Posterior vena cava (tissue), 2 donors: ENCODE results near the gene SH3BP1. TPM values are rescaled to one million over a fixed set of nuclear protein-coding genes. Genes with fewer than 3 reads are reported as not detected.
"Not testable (repeated sequence)": the region's sequence is repeated elsewhere in the genome, so short reads cannot be mapped to it uniquely, and the experiment has no call there.

ENCODE experiments used
- DNase-seq: peaks from one replicate; pipeline ENCODE4 v3.0.0-alpha.2; 2020; ENCODE audit warnings: low spot score
- intact Hi-C, 2 donors: fragments of 100-400 bp; cut with DNase I; formaldehyde crosslinking; loops; one replicate each; pipeline versions ENCODE4 v1.14.1 to v1.14.2; 2022 to 2023
- total RNA-seq, 2 donors: library from RNA; stranded (reverse); fragmentation: NEBNext Ultra II Directional; extraction: Animal tissue kit (Norgen Biotek cat#: 25700); gene quantifications; one replicate each; pipeline ENCODE4 v1.2.1, GENCODE V29; 2021
- donor health status: DM: yes; HTN: yes; CAD: no.
- donor health status: DM: yes; HTN: yes; CAD: no.

SH3BP1 gene
- total RNA-seq, 2 donors from 2014 or later: 7.2 to 7.4 TPM

GRCh38 chr22:37647317-37647716 is 7.8 kb downstream of the SH3BP1 start:
- DNase-seq: no peak
- intact Hi-C loops: no loop called here

GRCh38 chr22:37647928-37648327 is 8.5 kb downstream of the SH3BP1 start:
- intact Hi-C loops: no loop called here
- no peak for DNase-seq

- DNase-seq: no peak
- intact Hi-C loops: loop anchor here in 1 of 2 donors (10.0 kb wide), 1 partner anchor 214 kb away; no protein-coding TSS in a partner anchor
Observed at GRCh38 chr22:37650463-37651136, 11.1 kb downstream of the SH3BP1 start.

- intact Hi-C loops: loop anchor here in 1 of 2 donors (10.0 kb wide), 1 partner anchor 210 kb away; no protein-coding TSS in a partner anchor
- DNase-seq: no peak
Observed at GRCh38 chr22:37654563-37655251, 15.2 kb downstream of the SH3BP1 start.

GRCh38 chr22:37655252-37655563 is 15.7 kb downstream of the SH3BP1 start:
- intact Hi-C loops: loop anchor here in 1 of 2 donors (10.0 kb wide), 1 partner anchor 210 kb away; no protein-coding TSS in a partner anchor
- no peak for DNase-seq

- intact Hi-C loops: loop anchor here in 1 of 2 donors (10.0 kb wide), 1 partner anchor 208 kb away; no protein-coding TSS in a partner anchor
- not testable (repeated sequence) for DNase-seq
Observed at GRCh38 chr22:37656583-37656982, 17.1 kb downstream of the SH3BP1 start.

- DNase-seq: no peak
- intact Hi-C loops: loop anchor here in 1 of 2 donors (10.0 kb wide), 1 partner anchor 207 kb away; no protein-coding TSS in a partner anchor
Observed at GRCh38 chr22:37657590-37658132, 18.2 kb downstream of the SH3BP1 start.

GRCh38 chr22:37658133-37659065 is 18.9 kb downstream of the SH3BP1 start, which contains the start of gene PDXP:
Gene PDXP, plus strand, starts transcription at chr22:37658723. Its CDS starts 60 bp downstream, at chr22:37658783.
- DNase-seq: peak; percentile 100
- intact Hi-C loops: loop anchor here in 1 of 2 donors (10.0 kb wide), 1 partner anchor 206 kb away; no protein-coding TSS in a partner anchor

- no peak for DNase-seq
- intact Hi-C loops: loop anchor here in 1 of 2 donors (10.0 kb wide), 1 partner anchor 206 kb away; no protein-coding TSS in a partner anchor
Observed at GRCh38 chr22:37659066-37659896, 19.8 kb downstream of the SH3BP1 start.

GRCh38 chr22:37659897-37660708 is 20.6 kb downstream of the SH3BP1 start:
- no peak for DNase-seq

GRCh38 chr22:37660709-37661045 is 21.2 kb downstream of the SH3BP1 start:
- DNase-seq: no peak
- intact Hi-C loops: no loop called here

More at GRCh38 chr22:37659897-37660708, 20.6 kb downstream of the SH3BP1 start:
- intact Hi-C loops: loop anchor here in 1 of 2 donors (10.0 kb wide), 1 partner anchor 205 kb away; no protein-coding TSS in a partner anchor

GRCh38 chr22:37661160-37661924 is 21.9 kb downstream of the SH3BP1 start:
- intact Hi-C loops: no loop called here
- DNase-seq: no peak

- intact Hi-C loops: no loop called here
- DNase-seq: no peak
Observed at GRCh38 chr22:37662039-37662438, 22.6 kb downstream of the SH3BP1 start.

- intact Hi-C loops: no loop called here
- DNase-seq: no peak
Observed at GRCh38 chr22:37663521-37664140, 24.2 kb downstream of the SH3BP1 start.

GRCh38 chr22:37664249-37665101 is 25.0 kb downstream of the SH3BP1 start:
- no peak for DNase-seq
- intact Hi-C loops: no loop called here
